IgD-negative memory B cell (primary cell): Measurements from ENCODE around the gene PDYN. TPM values are rescaled to one million over a fixed set of nuclear protein-coding genes. Genes with fewer than 3 reads are reported as not detected.

Experiments
- H3K27ac Mint-ChIP-seq, 3 donors: one replicate each; pipeline ENCODE4 v1.8.0; 2020 to 2022; ENCODE audit warnings: mild to moderate bottlenecking in 3 of 3, mixed read lengths in 3 of 3, moderate library complexity in 1 of 3
- H3K27me3 Mint-ChIP-seq: one replicate; pipeline ENCODE4 v1.8.0; 2021; ENCODE audit warnings: mixed read lengths
- H3K36me3 Mint-ChIP-seq: one replicate; pipeline ENCODE4 v1.8.0; 2020; ENCODE audit warnings: mild to moderate bottlenecking, mixed read lengths
- H3K4me1 Mint-ChIP-seq, 3 donors: one replicate each; pipeline ENCODE4 v1.8.0; 2020 to 2022; ENCODE audit warnings: mixed read lengths in 3 of 3, mild to moderate bottlenecking in 1 of 3
- H3K4me3 Mint-ChIP-seq, 4 donors: one replicate each; pipeline ENCODE4 v1.8.0; 2020 to 2022; ENCODE audit warnings: mild to moderate bottlenecking in 4 of 4, mixed read lengths in 4 of 4, moderate library complexity in 3 of 4
- H3K9me3 Mint-ChIP-seq, 3 donors: one replicate each; pipeline ENCODE4 v1.8.0; 2020 to 2021; ENCODE audit warnings: mixed read lengths in 3 of 3, mild to moderate bottlenecking in 1 of 3
- polyA plus RNA-seq: library from polyadenylated mRNA; unstranded; fragments of 300-500 nt; fragmentation: Illumina TruSeq; gene quantifications from one replicate; pipeline ENCODE4 v1.2.3, GENCODE V29; 2021

The PDYN gene
- polyA plus RNA-seq, 1 donor from 2014 or later: not detected

GRCh38 chr20:1940581-1940980, 53.3 kb downstream of the PDYN start:
- Mint-ChIP-seq H3K36me3 (no peaks in the 10 kb centered on the region), H3K4me3 (no peak overlapping the region), H3K4me1 (peaks cover 0 to 2% (median 0%) of the 10 kb centered on the region in 3 donors), H3K27me3 (peaks cover 3% of the 10 kb centered on the region), H3K27ac (no peak overlapping the region), H3K9me3 (no peaks in the 10 kb centered on the region)

GRCh38 chr20:1939270-1939595, 54.6 kb downstream of the PDYN start:
- H3K27ac Mint-ChIP-seq: no peak overlapping the region
- no peak overlapping the region for H3K4me3 Mint-ChIP-seq
- H3K36me3 Mint-ChIP-seq: no peaks in the 10 kb centered on the region
- H3K9me3 Mint-ChIP-seq: no peaks in the 10 kb centered on the region
- peaks cover 0 to 2% (median 0%) of the 10 kb centered on the region in 3 donors for H3K4me1 Mint-ChIP-seq
- peaks cover 3% of the 10 kb centered on the region for H3K27me3 Mint-ChIP-seq

GRCh38 chr20:1938464-1939269, 55.2 kb downstream of the PDYN start:
- peaks cover 2% of the 10 kb centered on the region for H3K27me3 Mint-ChIP-seq
- H3K4me3 Mint-ChIP-seq: no peak overlapping the region
- H3K4me1 Mint-ChIP-seq: peaks cover 0 to 2% (median 0%) of the 10 kb centered on the region in 3 donors

GRCh38 chr20:1937316-1937976, 56.4 kb downstream of the PDYN start:
- Mint-ChIP-seq H3K4me1 (peaks cover 0 to 4% (median 0%) of the 10 kb centered on the region in 3 donors), H3K36me3 (no peaks in the 10 kb centered on the region), H3K4me3 (no peak overlapping the region), H3K9me3 (no peaks in the 10 kb centered on the region), H3K27ac (no peak overlapping the region), H3K27me3 (peaks cover 1% of the 10 kb centered on the region)

More at GRCh38 chr20:1938464-1939269, 55.2 kb downstream of the PDYN start:
- H3K36me3 Mint-ChIP-seq: no peaks in the 10 kb centered on the region
- H3K27ac Mint-ChIP-seq: no peak overlapping the region
- no peaks in the 10 kb centered on the region for H3K9me3 Mint-ChIP-seq

GRCh38 chr20:1935696-1936366, 58.0 kb downstream of the PDYN start:
- H3K9me3 Mint-ChIP-seq: no peaks in the 10 kb centered on the region
- no peaks in the 10 kb centered on the region for H3K27me3 Mint-ChIP-seq
- no peak overlapping the region for H3K4me3 Mint-ChIP-seq
- H3K4me1 Mint-ChIP-seq: peaks cover 0 to 5% (median 4%) of the 10 kb centered on the region in 3 donors
- H3K27ac Mint-ChIP-seq: no peak overlapping the region
- H3K36me3 Mint-ChIP-seq: no peaks in the 10 kb centered on the region

- peaks cover 0 to 5% (median 4%) of the 10 kb centered on the region in 3 donors for H3K4me1 Mint-ChIP-seq
- H3K36me3 Mint-ChIP-seq: no peaks in the 10 kb centered on the region
- no peaks in the 10 kb centered on the region for H3K27me3 Mint-ChIP-seq
- H3K4me3 Mint-ChIP-seq: no peak overlapping the region
- no peak overlapping the region for H3K27ac Mint-ChIP-seq
- H3K9me3 Mint-ChIP-seq: no peaks in the 10 kb centered on the region
Observed at GRCh38 chr20:1934721-1935573, 58.9 kb downstream of the PDYN start.

- no peaks in the 10 kb centered on the region for H3K9me3 Mint-ChIP-seq
- no peak overlapping the region for H3K27ac Mint-ChIP-seq
- H3K36me3 Mint-ChIP-seq: no peaks in the 10 kb centered on the region
- H3K4me1 Mint-ChIP-seq: peaks cover 0 to 5% (median 4%) of the 10 kb centered on the region in 3 donors
- no peaks in the 10 kb centered on the region for H3K27me3 Mint-ChIP-seq
- H3K4me3 Mint-ChIP-seq: no peak overlapping the region
Observed at GRCh38 chr20:1934156-1934555, 59.7 kb downstream of the PDYN start.

GRCh38 chr20:1933465-1933870, 60.4 kb downstream of the PDYN start:
- Mint-ChIP-seq H3K9me3 (no peaks in the 10 kb centered on the region), H3K4me3 (no peak overlapping the region), H3K4me1 (peaks cover 0 to 5% (median 4%) of the 10 kb centered on the region in 3 donors), H3K27ac (no peak overlapping the region), H3K36me3 (no peaks in the 10 kb centered on the region), H3K27me3 (no peaks in the 10 kb centered on the region)

GRCh38 chr20:1932971-1933370, 60.9 kb downstream of the PDYN start:
- no peaks in the 10 kb centered on the region for H3K36me3 Mint-ChIP-seq
- peaks cover 1 to 4% (median 3%) of the 10 kb centered on the region in 3 donors for H3K4me1 Mint-ChIP-seq
- H3K4me3 Mint-ChIP-seq: no peak overlapping the region
- H3K27me3 Mint-ChIP-seq: no peaks in the 10 kb centered on the region
- no peak overlapping the region for H3K27ac Mint-ChIP-seq
- H3K9me3 Mint-ChIP-seq: no peaks in the 10 kb centered on the region

GRCh38 chr20:1931830-1932229, 62.0 kb downstream of the PDYN start:
- no peaks in the 10 kb centered on the region for H3K27me3 Mint-ChIP-seq
- H3K9me3 Mint-ChIP-seq: no peaks in the 10 kb centered on the region
- no peak overlapping the region for H3K4me3 Mint-ChIP-seq
- H3K36me3 Mint-ChIP-seq: no peaks in the 10 kb centered on the region
- peaks cover 7 to 11% (median 8%) of the 10 kb centered on the region in 3 donors for H3K4me1 Mint-ChIP-seq
- no peak overlapping the region for H3K27ac Mint-ChIP-seq

GRCh38 chr20:1930165-1930564, 63.7 kb downstream of the PDYN start:
- peak overlapping the region in 1 of 3 donors; percentile 50 for H3K27ac Mint-ChIP-seq
- H3K4me1 Mint-ChIP-seq: peaks cover 7 to 11% (median 8%) of the 10 kb centered on the region in 3 donors
- H3K4me3 Mint-ChIP-seq: no peak overlapping the region
- no peaks in the 10 kb centered on the region for H3K9me3 Mint-ChIP-seq
- H3K27me3 Mint-ChIP-seq: no peaks in the 10 kb centered on the region
- H3K36me3 Mint-ChIP-seq: peaks cover 3% of the 10 kb centered on the region

GRCh38 chr20:1929460-1929859, 64.4 kb downstream of the PDYN start:
- Mint-ChIP-seq H3K27ac (peak overlapping the region in 1 of 3 donors; percentile 28), H3K27me3 (no peaks in the 10 kb centered on the region), H3K36me3 (peaks cover 3% of the 10 kb centered on the region), H3K4me1 (peaks cover 7 to 11% (median 8%) of the 10 kb centered on the region in 3 donors), H3K4me3 (no peak overlapping the region), H3K9me3 (no peaks in the 10 kb centered on the region)

GRCh38 chr20:1928782-1929181, 65.1 kb downstream of the PDYN start:
- no peaks in the 10 kb centered on the region for H3K27me3 Mint-ChIP-seq
- H3K4me1 Mint-ChIP-seq: peaks cover 7 to 11% (median 8%) of the 10 kb centered on the region in 3 donors
- H3K9me3 Mint-ChIP-seq: no peaks in the 10 kb centered on the region
- no peak overlapping the region for H3K4me3 Mint-ChIP-seq
- peaks cover 3% of the 10 kb centered on the region for H3K36me3 Mint-ChIP-seq
- H3K27ac Mint-ChIP-seq: peak overlapping the region in 1 of 3 donors; percentile 28
